SJCRH30 (cell line): ENCODE measurements around the gene PARP14. TPM values are rescaled to one million over a fixed set of nuclear protein-coding genes. Genes with fewer than 3 reads are reported as not detected.

ENCODE experiments used
- DNase-seq, 2 experiments: peaks; one replicate each; pipeline ENCODE4 v3.0.0-alpha.2; 2015 to 2020
- H3K27ac ChIP-seq: fragments of 250-450 bp; sonication (Bioruptor Pico); 2 replicates; pipeline ENCODE4 v1.5.1; 2020; ENCODE audit warnings: mild to moderate bottlenecking, moderate library complexity
- H3K27me3 ChIP-seq: fragments of 250-450 bp; sonication (Bioruptor Pico); 2 replicates; pipeline ENCODE4 v1.5.1; 2020; ENCODE audit warnings: mild to moderate bottlenecking, moderate library complexity
- H3K36me3 ChIP-seq: fragments of 250-450 bp; sonication (Bioruptor Pico); 2 replicates; pipeline ENCODE4 v1.5.1; 2020; ENCODE audit warnings: mild to moderate bottlenecking, moderate library complexity
- H3K4me1 ChIP-seq: fragments of 250-450 bp; sonication (Bioruptor Pico); 2 replicates; pipeline ENCODE4 v1.5.1; 2020; ENCODE audit warnings: mild to moderate bottlenecking, moderate library complexity
- H3K4me3 ChIP-seq: fragments of 250-450 bp; sonication (Bioruptor Pico); 2 replicates; pipeline ENCODE4 v1.5.1; 2020; ENCODE audit warnings: mild to moderate bottlenecking, moderate library complexity
- H3K9me3 ChIP-seq: fragments of 250-450 bp; sonication (Bioruptor Pico); replicated peaks from 2 replicates; pipeline ENCODE4 v1.5.1; 2020; ENCODE audit warnings: mild to moderate bottlenecking, moderate library complexity
- total RNA-seq: library from RNA; depleted of rRNA; stranded (reverse); fragments of >200 nt; shearing (Covaris generic); gene quantifications from 2 replicates; pipeline ENCODE4 v1.2.3, GENCODE V29; 2014

The PARP14 gene
- total RNA-seq, 1 experiment from 2014 or later, result 0.61 TPM

GRCh38 chr3:122758877-122759560 lies 78.4 kb downstream of the PARP14 start:
- H3K27me3 ChIP-seq, result no peaks in the 10 kb centered on the region
- H3K4me3 ChIP-seq, result no peak overlapping the region
- H3K9me3 ChIP-seq, result no peaks in the 10 kb centered on the region
- H3K36me3 ChIP-seq, result peaks cover 17% of the 10 kb centered on the region
- no peak overlapping the region for H3K27ac ChIP-seq
- no peaks in the 10 kb centered on the region for H3K4me1 ChIP-seq
- DNase-seq, result no peak

GRCh38 chr3:122760453-122761271 lies 80.0 kb downstream of the PARP14 start:
- H3K9me3 ChIP-seq, result no peaks in the 10 kb centered on the region
- peaks cover 6% of the 10 kb centered on the region; the same call in 1 of the 2 replicates for H3K36me3 ChIP-seq
- H3K27me3 ChIP-seq, result no peaks in the 10 kb centered on the region
- H3K4me3 ChIP-seq, result no peak overlapping the region
- no peak overlapping the region for H3K27ac ChIP-seq
- H3K4me1 ChIP-seq, result no peaks in the 10 kb centered on the region
- no peak for DNase-seq

GRCh38 chr3:122766430-122766829 lies 85.8 kb downstream of the PARP14 start:
- no peaks in the 10 kb centered on the region for H3K27me3 ChIP-seq

GRCh38 chr3:122767540-122768372 lies 87.1 kb downstream of the PARP14 start:
- Histone ChIP-seq H3K27ac (no peak overlapping the region), H3K27me3 (no peaks in the 10 kb centered on the region), H3K4me1 (no peaks in the 10 kb centered on the region), H3K9me3 (no peaks in the 10 kb centered on the region), H3K36me3 (no peaks in the 10 kb centered on the region; the same call in 1 of the 2 replicates), H3K4me3 (no peak overlapping the region)
- DNase-seq, result peak in 1 of 2 experiments; percentile 16

More at GRCh38 chr3:122766430-122766829, 85.8 kb downstream of the PARP14 start:
- Histone ChIP-seq H3K4me3 (no peak overlapping the region), H3K9me3 (no peaks in the 10 kb centered on the region), H3K36me3 (no peaks in the 10 kb centered on the region), H3K27ac (no peak overlapping the region), H3K4me1 (no peaks in the 10 kb centered on the region)
- DNase-seq, result no peak

- Histone ChIP-seq H3K9me3 (no peaks in the 10 kb centered on the region), H3K4me1 (no peaks in the 10 kb centered on the region), H3K27me3 (no peaks in the 10 kb centered on the region), H3K4me3 (no peak overlapping the region), H3K36me3 (peaks cover 2% of the 10 kb centered on the region; the same call in 1 of the 2 replicates), H3K27ac (no peak overlapping the region)
- DNase-seq, result no peak
Measured at GRCh38 chr3:122770521-122771202, 90.0 kb downstream of the PARP14 start.

GRCh38 chr3:122772827-122773226 lies 92.2 kb downstream of the PARP14 start:
- Histone ChIP-seq H3K27ac (no peak overlapping the region), H3K4me3 (no peak overlapping the region), H3K27me3 (no peaks in the 10 kb centered on the region), H3K9me3 (no peaks in the 10 kb centered on the region), H3K4me1 (no peaks in the 10 kb centered on the region), H3K36me3 (peaks cover 2% of the 10 kb centered on the region; the same call in 1 of the 2 replicates)
- DNase-seq, result no peak

GRCh38 chr3:122773944-122774509 lies 93.4 kb downstream of the PARP14 start:
- Histone ChIP-seq H3K27ac (no peak overlapping the region), H3K9me3 (no peaks in the 10 kb centered on the region), H3K36me3 (peaks cover 2% of the 10 kb centered on the region; the same call in 1 of the 2 replicates), H3K27me3 (no peaks in the 10 kb centered on the region), H3K4me1 (no peaks in the 10 kb centered on the region), H3K4me3 (no peak overlapping the region)
- DNase-seq, result no peak

- no peaks in the 10 kb centered on the region for H3K9me3 ChIP-seq
- peaks cover 2% of the 10 kb centered on the region; the same call in 1 of the 2 replicates for H3K36me3 ChIP-seq
- no peak for DNase-seq
- no peak overlapping the region for H3K27ac ChIP-seq
- no peaks in the 10 kb centered on the region for H3K27me3 ChIP-seq
- no peaks in the 10 kb centered on the region for H3K4me1 ChIP-seq
- H3K4me3 ChIP-seq, result no peak overlapping the region
Measured at GRCh38 chr3:122774564-122774963, 93.9 kb downstream of the PARP14 start.

- Histone ChIP-seq H3K27ac (no peak overlapping the region), H3K9me3 (no peaks in the 10 kb centered on the region), H3K36me3 (peaks cover 2% of the 10 kb centered on the region; the same call in 1 of the 2 replicates), H3K4me3 (no peak overlapping the region), H3K27me3 (no peaks in the 10 kb centered on the region), H3K4me1 (no peaks in the 10 kb centered on the region)
- no peak for DNase-seq
Measured at GRCh38 chr3:122776675-122777468, 96.2 kb downstream of the PARP14 start.

- no peak overlapping the region for H3K27ac ChIP-seq
- no peak for DNase-seq
- no peaks in the 10 kb centered on the region for H3K4me1 ChIP-seq
- no peaks in the 10 kb centered on the region for H3K27me3 ChIP-seq
- H3K4me3 ChIP-seq, result no peak overlapping the region
- 0 out of 2 replicates have a peak, but pooled peaks cover 2% of the 10 kb centered on the region for H3K36me3 ChIP-seq
- H3K9me3 ChIP-seq, result no peaks in the 10 kb centered on the region
Measured at GRCh38 chr3:122777563-122777962, 96.9 kb downstream of the PARP14 start.
